Endothelial cell (in vitro differentiated cells): Measurements from ENCODE around the gene STX17. TPM values are rescaled to one million over a fixed set of nuclear protein-coding genes. Genes with fewer than 3 reads are reported as not detected.

ENCODE experiments used
- DNase-seq: peaks from one replicate; pipeline ENCODE4 v3.0.0; 2021; ENCODE audit warnings: low spot score
- H3K27ac Mint-ChIP-seq: one replicate; pipeline ENCODE4 v1.8.0; 2021; ENCODE audit warnings: mixed read lengths, inconsistent platforms; ENCODE audit not compliant: unreplicated experiment
- H3K27me3 Mint-ChIP-seq: one replicate; pipeline ENCODE4 v1.8.0; 2021; ENCODE audit warnings: mild to moderate bottlenecking, moderate library complexity, mixed read lengths, inconsistent platforms; ENCODE audit not compliant: unreplicated experiment
- H3K36me3 Mint-ChIP-seq: one replicate; pipeline ENCODE4 v1.8.0; 2021; ENCODE audit warnings: mild to moderate bottlenecking, low read depth, mixed read lengths, inconsistent platforms; ENCODE audit not compliant: unreplicated experiment
- H3K4me1 Mint-ChIP-seq: one replicate; pipeline ENCODE4 v1.8.0; 2021; ENCODE audit warnings: mild to moderate bottlenecking, mixed read lengths, inconsistent platforms; ENCODE audit not compliant: unreplicated experiment
- H3K4me3 Mint-ChIP-seq: one replicate; pipeline ENCODE4 v1.8.0; 2021; ENCODE audit warnings: mild to moderate bottlenecking, mixed read lengths, inconsistent platforms; ENCODE audit not compliant: unreplicated experiment
- H3K9me3 Mint-ChIP-seq: one replicate; pipeline ENCODE4 v1.8.0; 2021; ENCODE audit warnings: mixed read lengths, inconsistent platforms; ENCODE audit not compliant: unreplicated experiment
- CTCF ChIP-seq: fragments of 200-600 bp; sonication (generic); IDR thresholded peaks from one replicate; pipeline ENCODE4 v1.5.0; 2021; ENCODE audit warnings: antibody characterized with exemption; ENCODE audit not compliant: unreplicated experiment
- total RNA-seq: library from RNA; stranded (reverse); fragmentation: NEBNext Ultra II Directional; extraction: Animal tissue kit (Norgen Biotek cat#: 25700); gene quantifications from one replicate; pipeline ENCODE4 v1.2.1, GENCODE V29; 2021; ENCODE audit not compliant: unreplicated experiment

The STX17 gene
- total RNA-seq, 1 donor from 2014 or later, result 28.5 TPM

GRCh38 chr9:99925541-99925940 is 19.1 kb downstream of the STX17 start:
- Mint-ChIP-seq H3K4me3 (no peak overlapping the region), H3K9me3 (no peaks in the 10 kb centered on the region), H3K4me1 (peaks cover 9% of the 10 kb centered on the region), H3K27ac (no peak overlapping the region), H3K27me3 (no peaks in the 10 kb centered on the region), H3K36me3 (peaks cover 40% of the 10 kb centered on the region)
- DNase-seq, result no peak
- no peak for TF ChIP-seq CTCF

GRCh38 chr9:99929652-99930051 is 23.2 kb downstream of the STX17 start:
- no peaks in the 10 kb centered on the region for H3K27me3 Mint-ChIP-seq
- no peak overlapping the region for H3K27ac Mint-ChIP-seq
- no peaks in the 10 kb centered on the region for H3K9me3 Mint-ChIP-seq
- peaks cover 21% of the 10 kb centered on the region for H3K36me3 Mint-ChIP-seq
- no peak overlapping the region for H3K4me3 Mint-ChIP-seq
- no peaks in the 10 kb centered on the region for H3K4me1 Mint-ChIP-seq
- TF ChIP-seq CTCF, result no peak
- DNase-seq, result no peak

- no peaks in the 10 kb centered on the region for H3K27me3 Mint-ChIP-seq
- H3K36me3 Mint-ChIP-seq, result peaks cover 16% of the 10 kb centered on the region
- DNase-seq, result no peak
- no peak for TF ChIP-seq CTCF
- no peak overlapping the region for H3K4me3 Mint-ChIP-seq
- H3K27ac Mint-ChIP-seq, result no peak overlapping the region
- H3K4me1 Mint-ChIP-seq, result no peaks in the 10 kb centered on the region
- no peaks in the 10 kb centered on the region for H3K9me3 Mint-ChIP-seq
Measured at GRCh38 chr9:99931155-99931840, 24.8 kb downstream of the STX17 start.

GRCh38 chr9:99936947-99937587 is 30.6 kb downstream of the STX17 start:
- H3K27ac Mint-ChIP-seq, result no peak overlapping the region
- H3K36me3 Mint-ChIP-seq, result peaks cover 23% of the 10 kb centered on the region
- DNase-seq, result no peak
- peaks cover 6% of the 10 kb centered on the region for H3K9me3 Mint-ChIP-seq
- no peak overlapping the region for H3K4me3 Mint-ChIP-seq
- H3K27me3 Mint-ChIP-seq, result peaks cover 1% of the 10 kb centered on the region
- H3K4me1 Mint-ChIP-seq, result no peaks in the 10 kb centered on the region
- TF ChIP-seq CTCF, result no peak

- Mint-ChIP-seq H3K27me3 (no peaks in the 10 kb centered on the region), H3K4me1 (no peaks in the 10 kb centered on the region), H3K27ac (no peak overlapping the region), H3K9me3 (no peaks in the 10 kb centered on the region), H3K4me3 (no peak overlapping the region), H3K36me3 (no peaks in the 10 kb centered on the region)
- TF ChIP-seq CTCF, result peak; percentile 60
- no peak for DNase-seq
Measured at GRCh38 chr9:99947395-99947794, 40.9 kb downstream of the STX17 start.
